Endothelial cell (in vitro differentiated cells): ENCODE data around the gene ERC1. TPM values are rescaled to one million over a fixed set of nuclear protein-coding genes. Genes with fewer than 3 reads are reported as not detected.
A peak's percentile ranks its signal among the peaks of the same experiment; 100 is the strongest.

Experiments used
- DNase-seq: peaks from one replicate; pipeline ENCODE4 v3.0.0; 2021; ENCODE audit warnings: low spot score
- H3K27ac Mint-ChIP-seq: one replicate; pipeline ENCODE4 v1.8.0; 2021; ENCODE audit warnings: mixed read lengths, inconsistent platforms; ENCODE audit not compliant: unreplicated experiment
- H3K27me3 Mint-ChIP-seq: one replicate; pipeline ENCODE4 v1.8.0; 2021; ENCODE audit warnings: mild to moderate bottlenecking, moderate library complexity, mixed read lengths, inconsistent platforms; ENCODE audit not compliant: unreplicated experiment
- H3K36me3 Mint-ChIP-seq: one replicate; pipeline ENCODE4 v1.8.0; 2021; ENCODE audit warnings: mild to moderate bottlenecking, low read depth, mixed read lengths, inconsistent platforms; ENCODE audit not compliant: unreplicated experiment
- H3K4me1 Mint-ChIP-seq: one replicate; pipeline ENCODE4 v1.8.0; 2021; ENCODE audit warnings: mild to moderate bottlenecking, mixed read lengths, inconsistent platforms; ENCODE audit not compliant: unreplicated experiment
- H3K4me3 Mint-ChIP-seq: one replicate; pipeline ENCODE4 v1.8.0; 2021; ENCODE audit warnings: mild to moderate bottlenecking, mixed read lengths, inconsistent platforms; ENCODE audit not compliant: unreplicated experiment
- H3K9me3 Mint-ChIP-seq: one replicate; pipeline ENCODE4 v1.8.0; 2021; ENCODE audit warnings: mixed read lengths, inconsistent platforms; ENCODE audit not compliant: unreplicated experiment
- total RNA-seq: library from RNA; stranded (reverse); fragmentation: NEBNext Ultra II Directional; extraction: Animal tissue kit (Norgen Biotek cat#: 25700); gene quantifications from one replicate; pipeline ENCODE4 v1.2.1, GENCODE V29; 2021; ENCODE audit not compliant: unreplicated experiment
- TF ChIP-seq, protein P1 (sequence below): fragments of 200-600 bp; sonication (generic); IDR thresholded peaks from one replicate; pipeline ENCODE4 v1.5.0; 2021; ENCODE audit warnings: antibody characterized with exemption; ENCODE audit not compliant: unreplicated experiment

The ERC1 gene
- total RNA-seq, 1 donor from 2014 or later = 57.9 TPM

DNA sequence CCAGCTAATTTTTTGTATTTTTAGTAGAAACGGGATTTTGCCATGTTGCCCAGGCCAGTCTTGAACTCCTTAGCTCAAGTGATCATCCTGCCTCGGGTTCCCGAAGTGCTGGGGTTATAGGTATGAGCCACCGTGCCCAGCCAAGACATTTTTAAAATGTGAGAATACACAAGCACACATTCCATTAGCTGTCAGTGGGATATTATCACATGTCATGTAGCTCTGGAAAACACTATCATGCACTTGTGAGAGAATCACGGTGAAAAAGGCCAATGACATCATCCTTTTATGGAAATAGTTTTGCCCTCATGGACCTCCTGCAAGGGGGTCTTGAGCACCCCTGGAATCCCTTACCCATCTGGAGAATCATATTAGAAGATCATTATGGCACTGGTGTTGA is 28.3 kb downstream of the ERC1 start:
- Mint-ChIP-seq H3K4me1 (no peaks in the 10 kb centered on the region), H3K4me3 (no peak overlapping the region), H3K36me3 (peaks cover 12% of the 10 kb centered on the region), H3K27me3 (peaks cover 2% of the 10 kb centered on the region), H3K9me3 (no peaks in the 10 kb centered on the region), H3K27ac (no peak overlapping the region)
- TF ChIP-seq, protein P1, sequence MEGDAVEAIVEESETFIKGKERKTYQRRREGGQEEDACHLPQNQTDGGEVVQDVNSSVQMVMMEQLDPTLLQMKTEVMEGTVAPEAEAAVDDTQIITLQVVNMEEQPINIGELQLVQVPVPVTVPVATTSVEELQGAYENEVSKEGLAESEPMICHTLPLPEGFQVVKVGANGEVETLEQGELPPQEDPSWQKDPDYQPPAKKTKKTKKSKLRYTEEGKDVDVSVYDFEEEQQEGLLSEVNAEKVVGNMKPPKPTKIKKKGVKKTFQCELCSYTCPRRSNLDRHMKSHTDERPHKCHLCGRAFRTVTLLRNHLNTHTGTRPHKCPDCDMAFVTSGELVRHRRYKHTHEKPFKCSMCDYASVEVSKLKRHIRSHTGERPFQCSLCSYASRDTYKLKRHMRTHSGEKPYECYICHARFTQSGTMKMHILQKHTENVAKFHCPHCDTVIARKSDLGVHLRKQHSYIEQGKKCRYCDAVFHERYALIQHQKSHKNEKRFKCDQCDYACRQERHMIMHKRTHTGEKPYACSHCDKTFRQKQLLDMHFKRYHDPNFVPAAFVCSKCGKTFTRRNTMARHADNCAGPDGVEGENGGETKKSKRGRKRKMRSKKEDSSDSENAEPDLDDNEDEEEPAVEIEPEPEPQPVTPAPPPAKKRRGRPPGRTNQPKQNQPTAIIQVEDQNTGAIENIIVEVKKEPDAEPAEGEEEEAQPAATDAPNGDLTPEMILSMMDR = no peak
- DNase-seq = no peak

DNA sequence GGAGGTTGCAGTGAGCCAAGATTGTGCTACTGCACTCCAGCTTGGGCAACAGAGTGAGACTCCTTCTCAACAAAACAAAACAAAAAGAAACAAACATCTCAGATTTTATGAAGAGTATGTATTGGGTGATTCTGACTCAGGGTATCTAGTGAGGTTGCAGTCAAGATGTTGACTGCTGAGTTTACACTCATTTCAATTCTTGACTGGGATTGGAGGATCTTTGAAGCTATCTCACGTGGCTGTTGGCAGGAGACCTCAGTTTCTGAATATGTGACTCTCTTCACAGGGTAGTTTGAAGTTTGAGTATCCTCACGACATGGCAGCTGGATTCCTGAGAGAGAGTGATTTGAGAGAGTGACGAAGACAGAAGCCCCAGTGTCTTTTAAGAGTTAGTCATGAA is 29.4 kb downstream of the ERC1 start:
- no peak overlapping the region for H3K27ac Mint-ChIP-seq
- TF ChIP-seq, protein P1 = no peak
- peaks cover 12% of the 10 kb centered on the region for H3K36me3 Mint-ChIP-seq
- peak overlapping the region; percentile 31 for H3K4me3 Mint-ChIP-seq
- DNase-seq = no peak
- H3K9me3 Mint-ChIP-seq = no peaks in the 10 kb centered on the region
- H3K4me1 Mint-ChIP-seq = no peaks in the 10 kb centered on the region
- H3K27me3 Mint-ChIP-seq = peaks cover 2% of the 10 kb centered on the region

DNA sequence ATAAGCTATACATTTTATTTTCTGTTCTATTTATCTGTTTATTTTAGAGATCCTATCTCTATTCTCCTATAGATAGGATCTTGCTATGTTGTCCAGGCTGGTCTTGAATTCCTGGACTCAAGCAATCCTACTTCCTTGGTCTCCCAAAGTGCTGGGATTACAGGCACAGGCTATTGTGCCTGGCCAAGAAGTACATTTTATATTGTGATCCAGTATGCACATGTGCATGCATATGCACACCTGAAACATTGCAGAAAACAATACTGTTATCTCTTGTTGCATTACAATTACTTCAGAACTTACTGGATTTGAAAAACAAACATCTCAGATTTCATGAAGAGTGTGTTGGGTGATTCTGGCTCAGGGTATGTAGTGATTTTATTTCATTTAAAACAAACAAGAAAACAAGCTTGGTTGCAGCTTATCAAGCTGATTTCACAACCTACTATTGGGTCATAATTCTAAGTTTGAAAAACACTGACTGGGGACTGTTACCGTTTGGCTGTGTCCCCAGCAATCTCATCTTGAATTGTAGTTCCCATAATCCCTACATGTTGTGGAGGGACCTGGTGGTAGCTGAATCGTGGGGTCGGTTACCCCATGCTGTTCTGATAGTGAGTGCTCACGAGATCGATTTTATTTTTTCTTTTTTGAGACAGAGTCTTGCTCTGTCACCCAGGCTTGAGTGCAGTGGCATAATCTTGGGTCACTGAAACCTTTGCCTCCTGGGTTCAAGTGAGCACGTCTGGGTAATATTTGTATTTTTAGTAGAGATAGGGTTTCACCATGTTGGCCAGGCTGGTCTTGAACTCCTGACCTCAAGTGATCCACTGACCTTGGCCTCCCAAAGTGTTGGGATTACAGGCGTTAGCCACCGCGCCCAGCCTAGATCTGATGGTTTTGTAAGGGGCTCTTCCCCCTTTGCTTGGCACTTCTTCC is 31.3 kb downstream of the ERC1 start:
- no peak overlapping the region for H3K4me3 Mint-ChIP-seq
- no peak overlapping the region for H3K27ac Mint-ChIP-seq
- TF ChIP-seq, protein P1 = no peak

DNA sequence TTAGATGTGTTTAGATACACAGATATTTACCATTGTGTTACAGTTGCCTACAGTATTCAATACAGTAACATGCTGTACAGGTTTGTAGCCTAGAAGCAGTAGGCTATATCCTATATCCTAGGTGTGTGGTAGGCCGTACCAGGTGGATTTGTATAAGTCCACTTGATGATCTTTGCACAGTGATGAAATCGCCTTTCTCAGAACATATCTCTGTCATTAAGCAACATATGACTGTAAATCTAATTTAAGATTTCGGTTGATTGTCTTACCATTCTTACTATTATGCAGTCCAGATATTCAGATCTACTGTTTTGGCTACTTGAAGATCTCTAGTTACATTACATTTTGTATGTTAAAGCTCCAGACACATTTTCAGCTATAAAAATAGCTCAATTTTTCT is 39.8 kb downstream of the ERC1 start:
- TF ChIP-seq, protein P1 = no peak
- Mint-ChIP-seq H3K36me3 (peaks cover 4% of the 10 kb centered on the region), H3K9me3 (no peaks in the 10 kb centered on the region), H3K4me3 (no peak overlapping the region), H3K4me1 (no peaks in the 10 kb centered on the region), H3K27me3 (no peaks in the 10 kb centered on the region), H3K27ac (no peak overlapping the region)
- no peak for DNase-seq

More for the DNA sequence above, 31.3 kb downstream of the ERC1 start:
- peaks cover 2% of the 10 kb centered on the region for H3K27me3 Mint-ChIP-seq
- H3K36me3 Mint-ChIP-seq = peaks cover 12% of the 10 kb centered on the region
- no peaks in the 10 kb centered on the region for H3K4me1 Mint-ChIP-seq
- no peak for DNase-seq
- no peaks in the 10 kb centered on the region for H3K9me3 Mint-ChIP-seq

DNA sequence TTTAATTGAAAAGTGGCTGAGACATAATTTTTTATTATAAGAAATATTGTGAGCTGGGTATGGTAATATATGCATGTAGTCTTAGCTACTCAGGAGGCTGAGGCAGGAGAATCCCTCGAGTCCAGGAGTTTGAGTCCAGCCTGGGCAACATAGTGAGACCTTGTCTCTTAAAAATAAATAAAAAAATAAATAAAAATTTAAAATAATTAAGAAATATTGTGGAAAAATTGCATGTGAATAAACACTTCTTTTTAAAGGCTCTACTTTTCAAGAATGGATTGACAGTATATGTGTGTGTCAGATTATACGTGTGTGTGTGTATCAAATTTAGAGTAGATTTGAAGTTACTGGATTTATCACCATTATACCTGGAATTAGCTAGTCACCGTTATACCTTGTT is 43.2 kb downstream of the ERC1 start:
- no peaks in the 10 kb centered on the region for H3K36me3 Mint-ChIP-seq
- no peak overlapping the region for H3K27ac Mint-ChIP-seq
- TF ChIP-seq, protein P1 = no peak

More for the DNA sequence above, 43.2 kb downstream of the ERC1 start:
- no peaks in the 10 kb centered on the region for H3K4me1 Mint-ChIP-seq
- DNase-seq = no peak
- no peak overlapping the region for H3K4me3 Mint-ChIP-seq
- H3K27me3 Mint-ChIP-seq = no peaks in the 10 kb centered on the region
- H3K9me3 Mint-ChIP-seq = no peaks in the 10 kb centered on the region
